ENCODE data around the gene SYNE1. TPM values are rescaled to one million over a fixed set of nuclear protein-coding genes. Genes with fewer than 3 reads are reported as not detected.
"Not testable (repeated sequence)": the region's sequence is repeated elsewhere in the genome, so short reads cannot be mapped to it uniquely, and the experiment has no call there.

Gene SYNE1
- total RNA-seq, 1 donor from 2014 or later, result 103 TPM

GRCh38 chr6:152503546-152503945, 133.6 kb downstream of the SYNE1 start:
- intact Hi-C loops (cut with DNase I), result no loop called here
- no peak for DNase-seq (ENCODE audit: low spot score)

GRCh38 chr6:152502421-152503188, 134.6 kb downstream of the SYNE1 start:
- DNase-seq (ENCODE audit: low spot score), result no peak
- intact Hi-C loops (cut with DNase I), result no loop called here

- intact Hi-C loops (cut with DNase I), result no loop called here
Measured at GRCh38 chr6:152499931-152500330, 137.2 kb downstream of the SYNE1 start.

GRCh38 chr6:152496731-152497130, 140.4 kb downstream of the SYNE1 start:
- intact Hi-C loops (cut with DNase I), result no loop called here
- no peak for DNase-seq (ENCODE audit: low spot score)

More at GRCh38 chr6:152499931-152500330, 137.2 kb downstream of the SYNE1 start:
- no peak for DNase-seq (ENCODE audit: low spot score)

GRCh38 chr6:152495456-152495855, 141.7 kb downstream of the SYNE1 start:
- DNase-seq (ENCODE audit: low spot score); intact Hi-C loops (cut with DNase I): not testable (repeated sequence)

GRCh38 chr6:152492281-152492680, 144.9 kb downstream of the SYNE1 start:
- DNase-seq (ENCODE audit: low spot score); intact Hi-C loops (cut with DNase I): not testable (repeated sequence)

GRCh38 chr6:152491501-152491900, 145.7 kb downstream of the SYNE1 start:
- intact Hi-C loops (cut with DNase I); DNase-seq (ENCODE audit: low spot score): not testable (repeated sequence)

- intact Hi-C loops (cut with DNase I), result not testable (repeated sequence)
Measured at GRCh38 chr6:152490971-152491378, 146.2 kb downstream of the SYNE1 start.

GRCh38 chr6:152484806-152485205, 152.4 kb downstream of the SYNE1 start:
- DNase-seq (ENCODE audit: low spot score), result no peak
- intact Hi-C loops (cut with DNase I), result no loop called here

More at GRCh38 chr6:152490971-152491378, 146.2 kb downstream of the SYNE1 start:
- DNase-seq (ENCODE audit: low spot score), result not testable (repeated sequence)

- intact Hi-C loops (cut with DNase I), result no loop called here
- no peak for DNase-seq (ENCODE audit: low spot score)
Measured at GRCh38 chr6:152482289-152482688, 154.9 kb downstream of the SYNE1 start.

GRCh38 chr6:152478377-152479010, 158.7 kb downstream of the SYNE1 start:
- intact Hi-C loops (cut with DNase I), result no loop called here
- no peak for DNase-seq (ENCODE audit: low spot score)

- intact Hi-C loops (cut with DNase I), result no loop called here
- DNase-seq (ENCODE audit: low spot score), result no peak
Measured at GRCh38 chr6:152474354-152474753, 162.8 kb downstream of the SYNE1 start.

- DNase-seq (ENCODE audit: low spot score), result no peak
- intact Hi-C loops (cut with DNase I), result no loop called here
Measured at GRCh38 chr6:152472325-152472724, 164.8 kb downstream of the SYNE1 start.

- intact Hi-C loops (cut with DNase I), result no loop called here
- no peak for DNase-seq (ENCODE audit: low spot score)
Measured at GRCh38 chr6:152471456-152472265, 165.5 kb downstream of the SYNE1 start.

GRCh38 chr6:152463164-152463563, 174.0 kb downstream of the SYNE1 start:
- DNase-seq (ENCODE audit: low spot score), result no peak
- intact Hi-C loops (cut with DNase I), result no loop called here

- intact Hi-C loops (cut with DNase I), result no loop called here
- no peak for DNase-seq (ENCODE audit: low spot score)
Measured at GRCh38 chr6:152462716-152463115, 174.4 kb downstream of the SYNE1 start.

GRCh38 chr6:152461556-152461955, 175.6 kb downstream of the SYNE1 start:
- intact Hi-C loops (cut with DNase I), result no loop called here
- no peak for DNase-seq (ENCODE audit: low spot score)

GRCh38 chr6:152458648-152459644, 178.2 kb downstream of the SYNE1 start:
- intact Hi-C loops (cut with DNase I), result no loop called here
- DNase-seq (ENCODE audit: low spot score), result no peak
